Breast epithelium (tissue), 3 donors: ENCODE data around the gene OXT.

ENCODE experiments used
- CTCF ChIP-seq, 3 donors: fragments of 450-650 bp; IDR thresholded peaks; one replicate each; pipeline ENCODE4 v1.5.1; 2016 to 2017; ENCODE audit warnings: antibody characterized with exemption in 3 of 3, mild to moderate bottlenecking in 3 of 3, moderate library complexity in 3 of 3
- POLR2A ChIP-seq: fragments of 450-650 bp; IDR thresholded peaks from one replicate; pipeline ENCODE4 v1.6.1; 2016; ENCODE audit warnings: antibody characterized with exemption, mild to moderate bottlenecking, moderate library complexity
- POLR2AphosphoS5 ChIP-seq, 3 donors: sonication (generic); formaldehyde crosslinking; IDR thresholded peaks; one replicate each; pipeline ENCODE4 v1.6.1; 2017; ENCODE audit warnings: antibody characterized with exemption in 3 of 3

GRCh38 chr20:3090565-3090964, 19.1 kb downstream of the OXT start:
- no peak for TF ChIP-seq CTCF (IDR thresholded peaks at IDR 0.05)
- no peak for TF ChIP-seq POLR2AphosphoS5 (IDR thresholded peaks at IDR 0.05)
- no peak for TF ChIP-seq POLR2A
